GM18873 (cell line): ENCODE results near the gene ORM2.
"Not testable (repeated sequence)": the region's sequence is repeated elsewhere in the genome, so short reads cannot be mapped to it uniquely, and the experiment has no call there.

Experiments used
- ATAC-seq: cut with Tn5 transposase; IDR thresholded peaks from one replicate; pipeline ENCODE4 v1.9.1; 2021; ENCODE audit warnings: mild to moderate bottlenecking, moderate library complexity, moderate number of reproducible peaks; ENCODE audit not compliant: unreplicated experiment, low FRiP score

Gene ORM2

DNA sequence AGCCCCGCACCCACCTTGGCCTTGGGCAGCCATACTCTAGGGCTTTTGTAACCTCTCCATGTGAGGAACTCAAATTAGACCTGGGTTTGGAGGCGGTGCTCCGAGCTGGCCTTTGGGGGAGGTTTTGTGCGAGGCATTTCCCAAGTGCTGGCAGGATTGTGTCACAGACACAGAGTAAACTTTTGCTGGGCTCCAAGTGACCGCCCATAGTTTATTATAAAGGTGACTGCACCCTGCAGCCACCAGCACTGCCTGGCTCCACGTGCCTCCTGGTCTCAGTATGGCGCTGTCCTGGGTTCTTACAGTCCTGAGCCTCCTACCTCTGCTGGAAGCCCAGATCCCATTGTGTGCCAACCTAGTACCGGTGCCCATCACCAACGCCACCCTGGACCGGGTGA lies at the start of gene ORM2:
Gene ORM2, plus strand, starts transcription at position 245 of the 398 bp plus-strand sequence. Its CDS starts 36 bp downstream, at position 281.
- ATAC-seq, result not testable (repeated sequence)

DNA sequence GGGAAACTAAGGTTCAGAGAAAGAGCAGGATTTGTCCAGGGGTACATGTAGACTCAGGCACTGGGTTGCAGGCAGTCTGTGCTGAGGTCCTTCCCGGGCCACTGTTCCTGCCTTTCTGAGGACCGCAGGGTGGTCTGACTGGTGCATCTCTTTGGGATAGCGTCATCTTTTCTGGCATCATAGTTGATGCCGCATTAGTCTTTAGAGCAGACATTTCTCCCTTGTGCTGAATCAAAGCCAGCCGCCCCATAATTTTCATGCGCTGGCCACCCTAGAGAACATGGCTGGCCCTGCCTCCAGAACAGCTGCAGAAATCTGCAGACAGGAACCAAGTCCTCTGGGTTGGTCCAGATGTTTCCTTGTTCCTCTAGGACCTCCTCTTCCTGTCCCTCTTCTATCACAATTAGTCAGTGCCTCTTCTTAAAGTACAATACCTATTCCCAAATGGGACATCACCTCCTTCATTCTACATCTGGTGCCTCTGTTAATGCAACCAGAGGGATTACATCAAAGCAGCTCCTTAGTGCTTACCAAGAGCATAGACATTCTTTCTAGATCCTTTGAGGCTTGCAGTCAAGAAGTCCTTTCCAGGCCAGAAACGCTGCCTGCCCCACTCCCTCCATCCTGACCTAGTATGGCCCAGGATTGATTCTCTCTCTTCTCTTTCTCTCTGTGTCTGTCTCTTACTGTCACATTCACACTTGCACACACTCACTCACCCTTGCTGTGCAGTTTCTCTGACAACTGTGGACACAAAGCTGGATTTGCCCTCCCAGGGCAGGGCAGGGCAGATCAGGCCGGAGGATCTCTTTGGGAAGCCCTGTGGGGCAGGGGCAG lies 48.8 kb upstream of the ORM2 start:
- no peak for ATAC-seq

DNA sequence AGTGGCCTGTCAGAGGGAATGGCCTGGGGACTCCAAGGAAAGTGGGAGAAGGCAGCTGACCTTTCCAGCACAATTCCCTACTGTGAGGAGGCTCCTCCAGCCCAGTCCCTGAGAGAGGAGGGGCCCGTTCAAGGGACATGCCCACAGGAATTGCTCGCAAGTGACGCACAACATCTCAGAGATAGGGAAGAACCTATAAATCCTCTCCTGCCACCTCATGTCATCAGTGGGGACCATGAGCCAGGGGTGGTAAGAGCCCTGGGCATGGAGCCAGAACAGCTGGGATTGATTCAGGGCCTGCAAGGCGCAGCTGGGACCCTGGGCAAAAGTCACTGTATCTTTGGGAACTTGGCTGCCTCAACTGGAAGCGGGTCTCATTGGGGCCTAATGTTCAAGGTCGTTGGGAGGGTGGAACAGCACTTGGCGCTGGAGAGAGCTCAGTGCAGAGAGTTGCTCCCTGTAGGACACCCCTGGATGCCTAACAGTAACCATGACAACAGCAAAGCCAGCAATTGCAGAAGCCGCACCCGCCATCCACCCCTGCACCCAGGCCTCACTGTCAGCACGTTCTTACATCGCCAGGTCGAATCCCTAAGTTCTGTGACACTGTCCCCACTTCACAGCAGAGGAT lies 48.1 kb upstream of the ORM2 start:
- no peak for ATAC-seq

DNA sequence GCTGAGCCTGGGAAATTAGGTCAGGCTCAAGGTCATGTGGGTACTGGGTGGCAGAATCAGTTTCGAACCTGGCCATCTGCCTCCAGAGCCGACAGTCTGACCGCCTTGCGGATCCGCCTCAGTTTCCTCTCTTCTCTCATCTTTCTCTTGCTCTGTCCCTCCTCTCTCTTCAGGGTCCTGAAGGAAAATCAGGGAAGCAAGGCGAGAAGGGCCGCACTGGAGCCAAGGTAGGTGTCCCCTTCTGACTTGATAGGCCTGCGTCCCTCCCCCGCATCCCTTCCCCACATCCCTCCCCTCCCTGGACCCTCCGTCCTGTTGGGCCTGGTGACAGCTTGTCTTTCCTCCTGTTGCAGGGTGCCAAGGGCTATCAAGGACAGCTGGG lies 47.6 kb upstream of the ORM2 start:
- no peak for ATAC-seq

GRCh38 chr9:114282507-114282906 lies 47.2 kb upstream of the ORM2 start:
- ATAC-seq, result no peak

GRCh38 chr9:114282926-114283325 lies 46.7 kb upstream of the ORM2 start:
- no peak for ATAC-seq

DNA sequence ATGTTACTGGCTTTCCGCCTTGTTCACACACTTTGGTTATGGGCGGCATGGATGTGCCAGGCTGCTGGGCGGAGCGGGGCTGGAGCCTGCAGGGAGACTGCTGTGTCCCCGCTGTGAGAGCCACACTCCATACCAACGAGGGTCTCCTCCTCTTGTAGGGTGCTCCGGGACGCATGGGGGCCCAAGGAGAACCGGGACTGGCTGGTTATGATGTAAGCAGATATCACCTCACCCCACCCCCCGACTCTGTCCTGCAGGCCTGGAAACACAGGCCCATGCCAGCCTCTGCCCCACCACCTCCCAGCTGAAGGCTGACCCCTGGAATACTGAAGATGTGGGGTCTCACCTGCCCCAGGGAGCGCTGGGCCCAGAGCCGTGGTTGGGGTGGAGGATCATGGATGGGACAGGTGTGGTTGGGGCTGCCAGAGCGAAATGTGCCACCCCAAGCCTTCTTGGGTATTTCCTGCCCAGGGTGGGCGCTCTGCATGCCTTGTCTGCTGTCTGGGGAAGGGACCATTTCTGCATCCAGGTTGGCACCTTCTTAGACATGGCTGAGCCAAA lies 46.0 kb upstream of the ORM2 start:
- no peak for ATAC-seq

- no peak for ATAC-seq
These were observed 45.2 kb upstream of the ORM2 start for GRCh38 chr9:114284316-114285060.

DNA sequence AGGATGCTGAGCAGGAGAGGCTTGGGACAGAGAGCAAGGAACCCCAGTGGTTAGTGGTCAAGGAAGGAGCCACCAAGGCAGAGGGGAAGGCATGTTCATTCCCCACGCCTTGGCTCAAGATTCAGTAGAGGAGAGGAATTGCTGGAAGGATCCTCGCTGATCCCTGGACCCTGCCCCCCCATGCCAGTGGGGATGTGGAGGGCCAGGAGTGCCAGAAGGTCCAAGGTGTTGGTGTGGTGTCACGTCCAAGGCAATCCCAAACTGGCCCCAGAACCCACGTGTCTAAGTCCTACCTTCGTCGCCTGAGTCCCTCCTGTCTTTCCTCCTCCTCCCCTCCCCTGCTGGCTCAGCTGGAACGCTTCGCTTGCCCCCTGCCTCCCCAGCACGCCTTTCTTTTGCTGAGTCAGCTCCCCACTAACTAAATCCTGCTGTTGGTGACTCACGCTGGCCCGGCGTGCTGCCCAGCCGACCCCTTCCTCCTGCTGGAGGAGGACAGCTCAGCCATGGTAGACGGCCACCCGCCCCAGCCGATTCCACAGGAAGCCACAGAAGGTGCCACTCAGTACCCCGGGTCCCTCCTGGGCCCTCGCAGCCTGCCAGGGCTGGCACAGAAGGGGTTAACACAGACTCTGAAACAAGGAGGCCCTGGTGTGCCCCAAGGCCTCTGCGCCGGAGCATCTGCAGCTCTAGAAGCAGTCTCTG lies 44.4 kb upstream of the ORM2 start:
- no peak for ATAC-seq

DNA sequence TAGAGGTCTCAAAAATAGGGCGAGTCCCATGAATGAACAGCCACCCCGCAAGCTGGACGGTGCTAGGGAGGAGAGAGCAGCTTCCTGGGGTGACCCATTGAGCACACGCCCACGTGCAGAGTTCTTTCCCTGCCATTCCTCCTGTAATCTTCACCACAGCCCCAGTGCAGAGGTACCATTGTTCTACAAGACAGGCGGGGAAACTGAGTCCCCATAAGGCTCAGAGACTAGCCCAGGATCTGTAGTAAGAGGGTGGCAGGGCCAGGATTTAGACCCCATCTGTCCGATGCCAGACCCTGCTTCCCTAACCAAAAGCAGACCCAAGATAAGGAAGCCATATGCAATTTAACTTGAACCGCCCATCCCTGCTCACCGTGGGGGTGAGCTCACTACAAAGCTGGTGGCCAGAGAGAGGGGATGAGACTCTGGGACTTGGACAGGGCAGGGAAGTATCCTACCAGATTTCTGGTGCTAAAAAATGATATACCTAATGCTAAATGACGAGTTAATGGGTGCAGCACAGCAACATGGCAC lies 43.5 kb upstream of the ORM2 start:
- ATAC-seq, result no peak

GRCh38 chr9:114287001-114287762 lies 42.5 kb upstream of the ORM2 start:
- no peak for ATAC-seq

DNA sequence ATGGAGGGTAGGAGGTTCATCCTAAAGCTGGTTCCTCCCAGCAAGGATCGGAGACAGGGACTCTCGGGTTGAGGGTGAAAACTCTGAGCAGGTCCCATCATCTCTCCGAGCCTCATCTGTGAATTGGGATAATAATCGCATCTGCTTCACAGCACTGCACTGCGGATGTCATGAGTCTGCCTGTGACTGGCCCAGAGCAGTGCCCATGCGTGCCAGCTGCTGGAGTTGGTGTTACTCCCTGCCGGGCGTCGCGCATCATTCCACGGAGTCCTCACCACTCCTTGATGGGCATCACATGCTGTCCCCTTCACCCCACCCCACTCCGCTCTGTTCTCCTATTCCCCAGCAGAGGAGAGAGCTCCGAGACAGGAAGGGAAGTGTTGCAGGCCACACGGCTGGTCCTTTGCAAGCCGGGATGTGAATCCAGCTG lies 41.9 kb upstream of the ORM2 start:
- no peak for ATAC-seq

DNA sequence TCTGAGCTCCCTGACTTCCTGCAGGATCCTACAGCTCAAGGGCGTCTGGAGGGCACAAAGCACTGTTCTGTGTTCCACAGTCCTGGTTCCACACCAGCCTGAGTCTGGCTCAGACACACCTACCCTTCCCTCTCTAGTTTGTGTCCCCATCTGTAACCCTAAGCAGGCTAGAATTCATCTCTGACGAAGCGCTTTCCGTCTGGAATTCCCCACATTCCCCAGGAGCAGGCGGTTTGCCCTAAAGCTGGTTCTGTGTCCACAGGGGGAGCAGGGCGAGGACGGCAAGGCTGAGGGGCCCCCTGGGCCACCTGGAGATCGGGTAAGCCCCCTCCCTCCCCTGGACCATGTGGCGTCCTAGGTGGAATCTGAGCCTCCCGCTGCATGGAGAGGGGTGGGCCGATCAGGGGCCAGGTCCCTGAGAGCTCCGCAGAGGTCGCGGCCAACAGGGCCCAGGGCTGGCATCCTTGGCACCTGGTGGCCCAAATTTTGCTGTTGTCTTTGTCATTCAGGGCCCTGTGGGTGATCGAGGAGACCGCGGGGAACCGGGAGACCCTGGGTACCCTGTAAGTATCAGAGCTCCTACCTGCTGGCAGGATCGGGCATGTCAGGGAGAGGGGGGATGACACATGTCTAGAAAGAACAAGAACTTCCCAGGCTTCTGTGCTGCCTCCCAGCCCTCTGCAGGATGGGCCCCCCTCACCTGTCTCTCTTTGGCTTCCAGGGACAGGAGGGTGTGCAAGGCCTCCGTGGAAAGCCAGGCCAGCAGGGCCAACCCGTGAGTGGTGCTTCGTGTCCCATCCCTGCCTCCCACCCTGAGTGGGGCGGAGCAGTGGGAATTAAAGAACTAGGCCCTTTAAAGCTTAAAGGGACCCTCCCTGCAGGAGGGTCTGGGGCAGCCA lies 41.2 kb upstream of the ORM2 start:
- no peak for ATAC-seq

DNA sequence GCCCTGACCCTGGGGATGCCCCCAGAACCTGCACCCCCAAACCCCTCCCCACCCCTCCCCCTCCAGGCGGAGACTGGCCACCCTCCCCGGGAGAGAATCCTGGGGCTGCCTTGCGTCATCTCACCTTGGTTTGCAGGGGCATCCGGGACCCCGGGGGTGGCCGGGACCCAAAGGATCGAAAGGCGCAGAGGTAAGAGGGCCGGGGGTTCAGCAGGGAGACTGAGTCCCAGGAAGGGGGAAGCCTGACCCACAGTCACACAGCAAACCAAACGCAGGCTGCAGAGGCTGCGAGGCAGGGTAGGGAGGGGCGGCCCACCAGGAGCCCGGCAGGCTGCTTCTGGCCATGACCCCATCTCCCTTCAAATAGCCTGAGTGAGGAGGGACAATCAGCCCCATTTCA lies 40.6 kb upstream of the ORM2 start:
- ATAC-seq, result no peak

DNA sequence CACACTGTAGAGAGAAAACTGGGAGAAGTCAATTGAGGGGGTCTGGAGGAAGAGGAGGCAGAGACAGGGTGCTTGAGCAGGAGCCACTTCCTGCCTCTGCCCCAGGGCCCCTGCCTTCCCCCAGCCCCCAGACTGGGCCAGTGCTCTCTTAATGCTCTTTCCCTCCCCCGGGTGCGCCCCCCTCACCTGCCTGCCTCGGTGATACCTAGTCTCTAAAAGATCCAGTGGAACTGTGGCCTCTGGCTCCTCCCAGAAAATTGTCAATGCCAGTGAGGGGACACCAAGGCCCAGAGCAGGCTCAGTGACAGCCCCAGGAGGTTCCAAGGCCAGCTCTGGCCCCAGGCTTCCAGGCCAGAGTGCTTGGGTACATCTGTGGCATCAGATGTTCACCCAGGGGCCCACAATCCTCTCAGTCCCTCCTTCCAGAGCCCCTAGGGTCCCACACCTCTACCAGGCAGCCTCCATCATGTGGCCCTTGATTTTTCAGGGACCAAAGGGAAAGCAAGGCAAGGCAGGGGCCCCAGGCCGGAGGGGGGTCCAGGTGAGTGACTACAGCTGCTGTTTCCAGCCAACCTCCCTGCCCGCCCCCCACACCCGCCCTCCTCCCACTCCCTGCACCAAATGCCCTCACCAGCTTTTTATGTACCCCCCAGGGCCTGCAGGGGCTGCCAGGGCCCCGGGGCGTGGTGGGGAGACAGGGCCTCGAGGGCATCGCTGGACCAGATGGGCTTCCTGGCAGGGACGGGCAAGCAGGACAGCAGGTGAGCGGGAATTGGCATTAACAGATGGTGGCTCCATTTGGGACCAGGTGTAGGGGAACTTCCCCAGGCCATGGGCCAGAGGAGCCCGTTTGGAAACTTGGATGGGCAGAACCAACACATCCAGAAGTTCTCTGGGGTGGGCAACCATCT lies 39.8 kb upstream of the ORM2 start:
- no peak for ATAC-seq

DNA sequence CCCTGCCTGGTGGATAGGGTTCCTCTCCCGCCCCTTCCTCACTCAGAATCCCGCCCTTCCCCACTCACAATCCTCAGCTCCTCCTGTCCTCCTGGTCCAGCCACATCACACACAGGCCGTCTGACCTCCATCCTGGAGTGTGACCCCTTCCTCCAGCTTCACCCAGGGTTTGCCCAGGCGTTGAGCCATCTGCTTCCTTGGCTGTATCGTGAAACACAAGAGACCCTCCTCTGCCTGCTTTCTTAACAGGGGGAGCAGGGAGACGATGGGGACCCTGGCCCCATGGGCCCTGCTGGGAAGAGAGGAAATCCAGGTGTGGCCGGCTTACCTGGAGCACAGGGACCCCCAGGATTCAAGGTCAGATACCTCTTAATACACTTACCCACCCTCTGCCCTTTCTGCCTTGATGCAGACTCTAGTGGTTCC lies 39.1 kb upstream of the ORM2 start:
- ATAC-seq, result no peak

GRCh38 chr9:114291064-114291474 lies 38.6 kb upstream of the ORM2 start:
- no peak for ATAC-seq
